GM19043 (cell line): Measurements from ENCODE around the gene KPNA6.
A peak's percentile ranks its signal among the peaks of the same experiment; 100 is the strongest.
"Not testable (repeated sequence)": the region's sequence is repeated elsewhere in the genome, so short reads cannot be mapped to it uniquely, and the experiment has no call there.

Experiments used
- ATAC-seq: cut with Tn5 transposase; IDR thresholded peaks from one replicate; pipeline ENCODE4 v1.9.1; 2021; ENCODE audit warnings: low read depth; ENCODE audit not compliant: unreplicated experiment

The KPNA6 gene

GRCh38 chr1:32138965-32139364 lies 31.1 kb downstream of the KPNA6 start:
- ATAC-seq = no peak

- no peak for ATAC-seq
Observed at GRCh38 chr1:32142446-32143301, 34.8 kb downstream of the KPNA6 start.

- ATAC-seq = not testable (repeated sequence)
Observed at GRCh38 chr1:32143302-32143695, 35.4 kb downstream of the KPNA6 start.

GRCh38 chr1:32144033-32144432 lies 36.2 kb downstream of the KPNA6 start:
- no peak for ATAC-seq

GRCh38 chr1:32147799-32148198 lies 39.9 kb downstream of the KPNA6 start:
- ATAC-seq = not testable (repeated sequence)

- ATAC-seq = no peak
Observed at GRCh38 chr1:32150847-32151246, 43.0 kb downstream of the KPNA6 start.

- ATAC-seq = no peak
Observed at GRCh38 chr1:32151319-32151787, 43.5 kb downstream of the KPNA6 start.

- ATAC-seq = no peak
Observed at GRCh38 chr1:32159189-32159588, 51.3 kb downstream of the KPNA6 start.

GRCh38 chr1:32163405-32163804 lies 55.5 kb downstream of the KPNA6 start:
- no peak for ATAC-seq

GRCh38 chr1:32165633-32166032 lies 57.8 kb downstream of the KPNA6 start:
- ATAC-seq = not testable (repeated sequence)

- ATAC-seq = no peak
Observed at GRCh38 chr1:32170991-32171390, 63.1 kb downstream of the KPNA6 start.

GRCh38 chr1:32172621-32173245 lies 64.9 kb downstream of the KPNA6 start:
- no peak for ATAC-seq

GRCh38 chr1:32178380-32179192 lies 70.7 kb downstream of the KPNA6 start:
- no peak for ATAC-seq

GRCh38 chr1:32179193-32179442 lies 71.3 kb downstream of the KPNA6 start:
- ATAC-seq = no peak

GRCh38 chr1:32179443-32180185 lies 71.8 kb downstream of the KPNA6 start, which contains the start of gene TXLNA:
TXLNA (plus strand) TSS chr1:32179675; CDS start chr1:32180346, 671 bp downstream.
- peak; percentile 90 for ATAC-seq

GRCh38 chr1:32180186-32181060 lies 72.6 kb downstream of the KPNA6 start:
- no peak for ATAC-seq

- ATAC-seq = no peak
Observed at GRCh38 chr1:32181065-32181464, 73.2 kb downstream of the KPNA6 start.

- no peak for ATAC-seq
Observed at GRCh38 chr1:32181563-32181962, 73.7 kb downstream of the KPNA6 start.

GRCh38 chr1:32182060-32182459 lies 74.2 kb downstream of the KPNA6 start:
- ATAC-seq = no peak

- ATAC-seq = no peak
Observed at GRCh38 chr1:32184650-32185049, 76.8 kb downstream of the KPNA6 start.
